ENCODE results near the gene PRICKLE3. TPM values are rescaled to one million over a fixed set of nuclear protein-coding genes. Genes with fewer than 3 reads are reported as not detected.
A peak's percentile ranks its signal among the peaks of the same experiment; 100 is the strongest.

PRICKLE3 gene
- total RNA-seq, 4 donors from 2014 or later, result 6.2 to 15.9 (median 9.6) TPM

GRCh38 chrX:49191574-49192011, 5.4 kb upstream of the PRICKLE3 start:
- Histone ChIP-seq H3K4me1 (peaks cover 0 to 27% (median 0%) of the 10 kb centered on the region in 3 donors), H3K36me3 (no peaks in the 10 kb centered on the region), H3K27me3 (no peaks in the 10 kb centered on the region), H3K4me3 (peak overlapping the region; percentile 61 to 65), H3K27ac (peak overlapping the region; percentile 80 to 91 (median 90)), H3K9me3 (no peaks in the 10 kb centered on the region)
- 3 to 62% methylated on average over 4 to 6 of the region's 34 CpGs for WGBS, 2 donors (ENCODE audit: low coverage in 1 of 2)
- peak; percentile 2 for ATAC-seq
- no peak for TF ChIP-seq CTCF (IDR thresholded peaks at IDR 0.05)
- no peak for TF ChIP-seq EP300 (IDR thresholded peaks at IDR 0.05)
- no peak for TF ChIP-seq POLR2A (IDR thresholded peaks at IDR 0.05)
- no peak for TF ChIP-seq POLR2AphosphoS5 (IDR thresholded peaks at IDR 0.05)

GRCh38 chrX:49190821-49191573, 4.8 kb upstream of the PRICKLE3 start:
- no peaks in the 10 kb centered on the region for H3K27me3 ChIP-seq
- peak; percentile 93 for ATAC-seq
- H3K4me3 ChIP-seq, result peak overlapping the region; percentile 61 to 65
- WGBS, 2 donors (ENCODE audit: low coverage in 1 of 2), result 0 to 39% methylated on average over 18 to 26 of the region's 32 CpGs
- peak overlapping the region; percentile 80 to 91 (median 90) for H3K27ac ChIP-seq
- TF ChIP-seq POLR2AphosphoS5 (IDR thresholded peaks at IDR 0.05), result peak; percentile 71
- TF ChIP-seq POLR2A (IDR thresholded peaks at IDR 0.05), result peak; percentile 65 to 68
- no peak for TF ChIP-seq EP300 (IDR thresholded peaks at IDR 0.05)
- no peaks in the 10 kb centered on the region for H3K36me3 ChIP-seq
- no peaks in the 10 kb centered on the region for H3K9me3 ChIP-seq
- peaks cover 0 to 32% (median 0%) of the 10 kb centered on the region in 3 donors for H3K4me1 ChIP-seq

- H3K4me1 ChIP-seq, result peaks cover 0 to 43% (median 0%) of the 10 kb centered on the region in 3 donors
- peak overlapping the region in 3 of 4 donors; percentile 82 to 89 (median 82) for H3K27ac ChIP-seq
- no peaks in the 10 kb centered on the region for H3K9me3 ChIP-seq
- no peak for TF ChIP-seq EP300 (IDR thresholded peaks at IDR 0.05)
- no peak for TF ChIP-seq CTCF (IDR thresholded peaks at IDR 0.05)
- no peak for TF ChIP-seq POLR2A (IDR thresholded peaks at IDR 0.05)
- no peak for TF ChIP-seq POLR2AphosphoS5 (IDR thresholded peaks at IDR 0.05)
- WGBS, 2 donors (ENCODE audit: low coverage in 1 of 2), result 60 to 65% methylated on average over 4 to 5 of the region's 6 CpGs
- H3K36me3 ChIP-seq, result no peaks in the 10 kb centered on the region
- H3K4me3 ChIP-seq, result no peak overlapping the region
- no peaks in the 10 kb centered on the region for H3K27me3 ChIP-seq
- no peak for ATAC-seq
These were observed 3.4 kb upstream of the PRICKLE3 start for GRCh38 chrX:49189606-49190005.

- TF ChIP-seq POLR2AphosphoS5 (IDR thresholded peaks at IDR 0.05) (no peak), EP300 (IDR thresholded peaks at IDR 0.05) (no peak), CTCF (IDR thresholded peaks at IDR 0.05) (no peak), POLR2A (IDR thresholded peaks at IDR 0.05) (no peak)
- H3K4me1 ChIP-seq, result peaks cover 0 to 52% (median 0%) of the 10 kb centered on the region in 3 donors
These were observed 2.4 kb upstream of the PRICKLE3 start for GRCh38 chrX:49188468-49189076.

GRCh38 chrX:49187526-49187925, 1.4 kb upstream of the PRICKLE3 start:
- no peak for ATAC-seq
- Histone ChIP-seq H3K9me3 (no peaks in the 10 kb centered on the region), H3K27ac (peak overlapping the region in 3 of 4 donors; percentile 82 to 89 (median 86)), H3K4me3 (no peak overlapping the region), H3K27me3 (no peaks in the 10 kb centered on the region), H3K4me1 (peaks cover 0 to 55% (median 0%) of the 10 kb centered on the region in 3 donors), H3K36me3 (peaks cover 0 to 10% of the 10 kb centered on the region in 2 donors)
- WGBS, 2 donors (ENCODE audit: low coverage in 1 of 2), result no CpG with 5 or more reads among the region's 10 CpGs
- no peak for TF ChIP-seq EP300 (IDR thresholded peaks at IDR 0.05)
- TF ChIP-seq POLR2AphosphoS5 (IDR thresholded peaks at IDR 0.05), result no peak
- TF ChIP-seq POLR2A (IDR thresholded peaks at IDR 0.05), result no peak
- TF ChIP-seq CTCF (IDR thresholded peaks at IDR 0.05), result no peak

More at GRCh38 chrX:49188468-49189076, 2.4 kb upstream of the PRICKLE3 start:
- 79 to 80% methylated on average over 4 to 5 of the region's 8 CpGs for WGBS, 2 donors (ENCODE audit: low coverage in 1 of 2)
- Histone ChIP-seq H3K27ac (peak overlapping the region in 2 of 4 donors; percentile 82), H3K36me3 (no peaks in the 10 kb centered on the region), H3K4me3 (no peak overlapping the region), H3K9me3 (no peaks in the 10 kb centered on the region), H3K27me3 (no peaks in the 10 kb centered on the region)
- no peak for ATAC-seq

All from gastroesophageal sphincter (tissue), 4 donors.